GM18520 (cell line): ENCODE data around the gene CDCA8.
"Not testable (repeated sequence)": the region's sequence is repeated elsewhere in the genome, so short reads cannot be mapped to it uniquely, and the experiment has no call there.

ENCODE experiments used
- ATAC-seq: cut with Tn5 transposase; IDR thresholded peaks from one replicate; pipeline ENCODE4 v1.9.1; 2021; ENCODE audit not compliant: unreplicated experiment

Gene CDCA8

DNA sequence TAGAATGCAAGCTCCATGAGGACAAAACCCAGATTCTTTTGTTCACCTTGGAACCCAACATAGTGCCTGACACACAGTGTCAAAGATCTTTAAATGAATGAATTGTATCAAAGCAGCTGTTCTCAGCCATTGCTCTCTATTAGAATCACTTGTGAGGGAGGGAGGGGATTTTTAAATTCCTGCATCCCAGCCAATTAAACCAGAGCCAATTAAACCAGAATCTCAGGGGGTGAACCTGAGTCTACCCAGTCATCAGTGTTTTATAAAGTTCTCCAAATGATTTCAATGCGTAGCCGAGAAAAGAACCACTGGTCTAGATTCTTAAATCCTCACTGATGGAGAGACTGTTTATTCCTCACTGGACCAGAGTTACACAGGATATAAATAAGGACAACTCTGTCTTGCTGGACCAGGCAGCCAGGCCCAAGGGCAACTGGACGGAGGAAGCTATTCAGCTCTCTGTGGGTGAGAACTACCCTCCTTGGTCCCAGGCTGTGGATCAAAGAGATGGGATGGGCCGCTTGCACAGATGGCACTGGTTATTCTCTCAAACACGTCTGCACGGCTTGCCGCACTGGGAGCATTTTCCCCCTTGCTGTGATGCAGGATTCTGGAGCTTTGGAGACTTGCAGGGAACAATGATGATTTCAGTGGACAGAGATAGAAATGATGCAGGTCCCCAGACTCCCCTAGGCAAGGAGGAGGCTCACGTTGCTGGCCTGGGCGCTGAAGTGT lies 20.0 kb upstream of the CDCA8 start:
- no peak for ATAC-seq

- ATAC-seq, result no peak
Measured at GRCh38 chr1:37673920-37674319, 18.4 kb upstream of the CDCA8 start.

GRCh38 chr1:37676281-37677142 lies 15.8 kb upstream of the CDCA8 start:
- no peak for ATAC-seq

GRCh38 chr1:37677143-37677439 lies 15.2 kb upstream of the CDCA8 start:
- no peak for ATAC-seq

DNA sequence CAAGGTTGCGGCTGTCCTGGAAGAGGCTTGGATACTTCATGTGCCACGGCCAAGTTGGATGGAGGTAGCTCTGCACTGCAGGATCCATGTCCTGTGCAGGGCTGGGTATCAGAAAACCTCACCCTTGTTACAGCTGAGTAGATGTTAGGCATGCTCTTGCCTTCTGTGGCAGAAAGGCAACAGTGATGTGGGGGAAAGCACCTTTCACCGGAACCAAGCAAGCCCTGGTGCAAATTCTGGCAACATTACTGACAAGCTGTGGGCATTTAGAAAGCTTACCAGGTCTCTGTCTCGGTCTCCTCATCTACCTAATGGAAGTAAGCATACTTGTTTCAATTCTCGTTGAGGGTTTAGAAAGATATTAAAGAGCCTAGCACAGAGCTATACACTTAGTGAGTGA lies 14.5 kb upstream of the CDCA8 start:
- no peak for ATAC-seq

DNA sequence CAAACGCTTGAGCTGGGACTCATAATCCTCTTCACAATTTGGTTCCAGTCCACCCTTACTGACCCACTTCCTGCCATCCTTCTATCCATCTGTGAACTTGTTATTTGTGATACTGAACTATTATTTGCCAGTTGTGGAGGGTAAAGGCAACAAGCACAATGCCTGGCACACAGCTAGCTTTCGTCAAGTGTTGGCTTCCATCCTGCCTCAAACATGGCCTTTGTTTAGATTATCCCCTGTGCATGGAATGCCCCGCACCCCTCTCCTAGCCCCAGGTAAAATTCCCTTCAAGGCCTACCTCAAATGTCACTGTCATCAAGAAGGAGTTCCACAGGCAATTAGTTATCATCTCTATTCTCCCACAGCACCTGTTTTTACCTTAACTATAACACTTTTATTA lies 11.4 kb upstream of the CDCA8 start:
- no peak for ATAC-seq

GRCh38 chr1:37682334-37682987 lies 9.9 kb upstream of the CDCA8 start:
- ATAC-seq, result peak; percentile 43

GRCh38 chr1:37684182-37684581 lies 8.1 kb upstream of the CDCA8 start:
- not testable (repeated sequence) for ATAC-seq

GRCh38 chr1:37685722-37686121 lies 6.6 kb upstream of the CDCA8 start:
- no peak for ATAC-seq

DNA sequence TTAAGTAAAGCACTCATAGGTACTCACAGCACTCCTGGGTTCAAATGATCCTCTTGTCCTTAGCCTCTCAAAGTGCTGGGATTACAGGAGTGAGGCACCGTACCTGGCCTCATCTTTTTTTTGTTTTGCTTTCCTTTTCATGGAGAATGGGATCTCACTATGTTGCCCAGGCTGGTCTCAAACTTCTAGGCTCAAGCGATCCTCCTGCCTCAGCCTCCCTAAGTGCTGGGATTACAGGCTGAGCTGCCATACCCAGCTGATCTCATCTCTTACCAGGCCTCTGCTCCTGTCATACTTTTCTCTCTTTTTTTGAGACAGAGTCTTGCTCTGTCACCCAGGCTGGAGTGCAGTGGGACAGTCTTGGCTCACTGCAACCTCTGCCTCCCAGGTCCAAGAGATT lies 4.6 kb upstream of the CDCA8 start:
- ATAC-seq, result not testable (repeated sequence)

- no peak for ATAC-seq
Measured at GRCh38 chr1:37688926-37689325, 3.4 kb upstream of the CDCA8 start.

- no peak for ATAC-seq
Measured at GRCh38 chr1:37691497-37692077, 729 bp upstream of the CDCA8 start.

GRCh38 chr1:37692834-37693175 lies 489 bp downstream of the CDCA8 start:
- no peak for ATAC-seq

DNA sequence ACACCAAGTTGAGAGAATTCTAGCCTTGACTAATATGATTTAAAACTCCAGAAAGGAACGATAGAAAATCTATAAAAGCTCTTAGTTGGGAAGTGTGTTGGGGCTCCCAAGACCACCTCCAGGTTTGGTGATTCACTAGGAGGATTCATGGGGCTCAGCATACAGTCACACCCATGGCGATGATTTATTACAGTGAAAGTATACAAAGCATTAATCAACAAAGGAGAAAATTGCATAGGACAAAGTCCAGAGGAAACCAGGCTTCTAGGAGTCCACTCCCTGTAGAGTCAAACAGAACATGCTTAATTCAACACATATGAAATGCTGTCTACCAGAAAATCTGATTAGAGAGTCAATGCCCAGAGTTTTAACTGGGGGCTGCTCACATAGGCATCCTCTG lies 4.8 kb downstream of the CDCA8 start:
- ATAC-seq, result no peak

DNA sequence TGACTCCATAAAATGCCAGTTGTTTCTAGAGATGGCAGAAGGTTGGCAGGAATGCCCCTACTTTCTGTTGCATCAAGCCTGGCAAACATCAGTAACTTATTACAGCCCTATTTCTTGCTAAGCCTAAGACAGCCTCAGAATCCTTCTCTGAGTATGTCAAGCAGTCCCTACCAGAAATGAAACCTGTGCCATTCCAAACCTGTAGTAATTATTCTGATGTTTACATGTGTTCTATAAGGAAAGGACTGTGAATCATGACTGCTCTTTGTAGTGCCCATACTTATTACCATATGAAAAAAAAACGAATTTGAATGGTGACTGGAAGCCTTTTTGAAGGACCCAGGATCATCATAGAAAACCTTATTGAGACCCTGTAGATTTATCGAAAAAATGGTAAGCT lies 5.4 kb downstream of the CDCA8 start:
- ATAC-seq, result no peak

GRCh38 chr1:37699147-37699546 lies 6.8 kb downstream of the CDCA8 start:
- no peak for ATAC-seq

DNA sequence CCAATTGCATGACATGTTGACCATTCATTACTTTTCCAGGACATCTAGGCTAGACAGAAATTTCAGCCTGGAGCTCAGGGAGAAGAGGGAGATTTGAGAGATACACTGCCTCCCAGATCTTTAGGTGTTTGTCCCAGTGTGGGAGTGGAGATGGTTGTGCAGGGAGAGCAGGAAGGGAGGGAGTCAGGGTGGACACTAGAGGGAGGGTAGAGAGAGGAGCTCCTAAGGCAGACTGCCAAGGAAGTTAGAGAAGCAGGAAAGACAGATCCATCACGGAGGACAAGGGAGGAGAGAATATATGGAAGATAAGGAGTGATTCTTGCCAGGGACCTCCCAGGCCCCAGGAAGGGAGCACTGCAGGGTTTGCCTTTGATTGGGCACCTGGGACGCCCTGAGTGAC lies 8.7 kb downstream of the CDCA8 start:
- ATAC-seq, result no peak

DNA sequence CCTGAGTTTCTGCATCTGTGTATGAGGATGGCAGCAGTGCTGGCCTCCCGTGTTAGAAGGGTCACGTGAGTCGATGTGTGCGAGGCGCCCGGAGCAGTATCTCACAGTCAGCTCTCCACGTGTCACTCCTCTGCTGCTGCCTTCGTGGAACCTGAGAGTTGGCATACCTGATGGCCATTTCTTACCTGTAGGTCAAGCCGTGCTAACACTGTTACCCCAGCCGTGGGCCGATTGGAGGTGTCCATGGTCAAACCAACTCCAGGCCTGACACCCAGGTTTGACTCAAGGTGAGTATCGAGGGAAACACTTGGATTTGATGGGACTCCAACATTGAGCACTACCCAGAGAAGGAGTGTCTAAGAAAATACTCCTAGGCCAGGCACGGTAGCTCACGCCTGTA lies 10.7 kb downstream of the CDCA8 start:
- ATAC-seq, result no peak

- no peak for ATAC-seq
Measured at GRCh38 chr1:37704966-37705365, 12.7 kb downstream of the CDCA8 start.

DNA sequence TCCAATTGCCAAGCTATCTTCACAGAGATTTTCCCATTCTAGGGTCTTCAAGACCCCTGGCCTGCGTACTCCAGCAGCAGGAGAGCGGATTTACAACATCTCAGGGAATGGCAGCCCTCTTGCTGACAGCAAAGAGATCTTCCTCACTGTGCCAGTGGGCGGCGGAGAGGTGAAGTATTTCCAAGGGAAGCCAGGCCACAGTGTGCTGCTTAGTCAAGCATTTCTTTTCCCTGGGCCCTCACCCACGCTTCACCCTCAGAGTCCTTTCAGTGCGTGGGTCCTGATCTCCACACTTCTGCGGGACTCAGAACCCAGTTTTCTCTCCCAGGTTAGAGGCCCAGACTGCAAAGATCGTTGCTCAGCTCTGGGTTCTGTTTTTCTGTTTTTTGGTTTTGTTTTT lies 13.1 kb downstream of the CDCA8 start:
- ATAC-seq, result no peak

GRCh38 chr1:37708471-37708870 lies 16.2 kb downstream of the CDCA8 start:
- no peak for ATAC-seq

DNA sequence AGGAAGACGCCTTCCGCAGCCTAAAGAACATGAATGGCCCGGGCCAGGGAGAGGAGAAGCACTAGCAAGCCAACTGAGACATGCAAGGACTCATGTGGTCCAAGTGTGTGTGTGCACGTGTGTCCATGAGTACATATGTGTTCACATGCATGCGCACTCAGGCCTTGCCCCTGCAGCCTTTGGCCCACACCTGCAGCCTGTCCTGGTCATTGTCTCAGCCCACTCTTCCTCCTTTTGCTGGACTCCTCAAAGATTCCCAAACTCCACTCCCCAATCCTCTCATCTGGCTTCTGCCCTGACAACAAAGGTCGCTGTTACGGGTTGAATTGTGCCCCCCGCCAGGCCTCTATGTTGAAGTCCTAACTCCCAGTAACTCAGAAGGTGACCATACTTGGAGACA lies 21.9 kb downstream of the CDCA8 start:
- ATAC-seq, result no peak
